Keratinocyte (primary cell): Measurements from ENCODE around the gene USF3.

Experiments used
- CTCF ChIP-seq, 3 experiments: IDR thresholded peaks in 1 of 3; conservative IDR thresholded peaks in 1 of 3; optimal IDR thresholded peaks in 1 of 3; 2 replicates in 2 of 3; 3 replicates in 1 of 3; pipeline versions ENCODE3 to v1.5.1; 2011; ENCODE audit warnings: low read length in 3 of 3, mild to moderate bottlenecking in 3 of 3, moderate library complexity in 2 of 3, control low read depth in 1 of 3, inconsistent platforms in 1 of 3; ENCODE audit not compliant: insufficient read depth in 2 of 3; ENCODE audit errors: extremely low read depth in 1 of 3
- EZH2 ChIP-seq: IDR thresholded peaks from one replicate; pipeline ENCODE4 v1.6.1; 2012; ENCODE audit warnings: inconsistent platforms, mild to moderate bottlenecking, low read length, moderate library complexity

GRCh38 chr3:113614402-113614801, 82.0 kb downstream of the USF3 start:
- TF ChIP-seq CTCF (optimal IDR thresholded peaks at IDR 0.05 in 1 of 3, IDR thresholded peaks at IDR 0.05 in 1 of 3, conservative IDR thresholded peaks at IDR 0.05 in 1 of 3; ENCODE audit: extremely low read depth in 1 of 3, insufficient read depth in 2 of 3, low read length in 3 of 3) (no peak), EZH2 (no peak)
